Naive thymus-derived CD4-positive, alpha-beta T cell (primary cell): ENCODE measurements around the gene SPNS2. TPM values are rescaled to one million over a fixed set of nuclear protein-coding genes. Genes with fewer than 3 reads are reported as not detected.

Experiments
- ATAC-seq: fragments of 150-1000 bp; cut with Tn5 transposase; 2 replicates; pipeline ENCODE4 v1.10.0; 2021; ENCODE audit warnings: mild to moderate bottlenecking, moderate library complexity
- CTCF ChIA-PET: fragments of 350-600 bp; sonication (Branson Sonifier 250); formaldehyde crosslinking; loops from one replicate; lab custom pipeline; 2021; ENCODE audit warnings: antibody characterized with exemption; lab: Charles Lee
- POLR2A ChIA-PET: fragments of 350-600 bp; sonication (Branson Sonifier 250); formaldehyde crosslinking; loops from one replicate; lab custom pipeline; 2021; ENCODE audit warnings: antibody characterized with exemption, inconsistent platforms; lab: Charles Lee
- DNase-seq, 9 donors: peaks; one replicate each; pipeline versions ENCODE4 v3.0.0 to v3.0.0-alpha.2; 2020 to 2022; ENCODE audit warnings: mixed read lengths in 1 of 9
- H3K27ac ChIP-seq: one replicate; pipeline ENCODE4 v1.7.0; 2013; ENCODE audit warnings: mild to moderate bottlenecking, low read depth, low read length, moderate library complexity
- H3K27me3 ChIP-seq, 2 donors: one replicate each; pipeline ENCODE4 v1.7.0; 2013; ENCODE audit warnings: low read length in 2 of 2, mild to moderate bottlenecking in 2 of 2, moderate library complexity in 2 of 2; ENCODE audit not compliant: control insufficient read depth in 2 of 2, insufficient read depth in 2 of 2
- H3K36me3 ChIP-seq, 3 experiments: 1 replicate in 2 of 3; 2 replicates in 1 of 3; pipeline ENCODE4 v1.7.0; 2013; ENCODE audit warnings: low read length in 3 of 3, mild to moderate bottlenecking in 3 of 3, moderate library complexity in 1 of 3; ENCODE audit not compliant: insufficient read depth in 3 of 3, control insufficient read depth in 2 of 3
- H3K4me1 ChIP-seq, 2 donors: one replicate each; pipeline ENCODE4 v1.7.0; 2013; ENCODE audit warnings: low read length in 2 of 2, mild to moderate bottlenecking in 2 of 2, moderate library complexity in 1 of 2; ENCODE audit not compliant: control insufficient read depth in 2 of 2, insufficient read depth in 2 of 2
- H3K4me3 ChIP-seq: 2 replicates; pipeline ENCODE4 v1.7.0; 2013; ENCODE audit warnings: mild to moderate bottlenecking, low read length
- H3K9me3 ChIP-seq, 3 experiments: 1 replicate in 2 of 3; 2 replicates in 1 of 3; pipeline ENCODE4 v1.7.0; 2013; ENCODE audit warnings: low read length in 3 of 3; ENCODE audit not compliant: control insufficient read depth in 2 of 3
- H3K27ac Mint-ChIP-seq, 9 donors: one replicate each; pipeline ENCODE4 v1.8.0; 2020 to 2022; ENCODE audit warnings: mixed read lengths in 9 of 9, mild to moderate bottlenecking in 8 of 9, moderate library complexity in 5 of 9, inconsistent platforms in 2 of 9
- H3K27me3 Mint-ChIP-seq, 5 donors: one replicate each; pipeline ENCODE4 v1.8.0; 2021 to 2022; ENCODE audit warnings: mixed read lengths in 5 of 5, mild to moderate bottlenecking in 1 of 5
- H3K36me3 Mint-ChIP-seq, 5 donors: one replicate each; pipeline ENCODE4 v1.8.0; 2020 to 2022; ENCODE audit warnings: mixed read lengths in 5 of 5, mild to moderate bottlenecking in 3 of 5, inconsistent platforms in 1 of 5
- H3K4me1 Mint-ChIP-seq, 7 donors: one replicate each; pipeline ENCODE4 v1.8.0; 2020 to 2022; ENCODE audit warnings: mixed read lengths in 7 of 7, mild to moderate bottlenecking in 3 of 7, inconsistent platforms in 1 of 7
- H3K4me3 Mint-ChIP-seq, 10 donors: one replicate each; pipeline ENCODE4 v1.8.0; 2020 to 2022; ENCODE audit warnings: mild to moderate bottlenecking in 10 of 10, mixed read lengths in 10 of 10, moderate library complexity in 6 of 10, inconsistent platforms in 2 of 10
- H3K9me3 Mint-ChIP-seq, 11 donors: one replicate each; pipeline ENCODE4 v1.8.0; 2020 to 2022; ENCODE audit warnings: mixed read lengths in 11 of 11, mild to moderate bottlenecking in 4 of 11, inconsistent platforms in 1 of 11, moderate library complexity in 1 of 11
- intact Hi-C, 2 donors: fragments of 100-400 bp; cut with micrococcal nuclease; formaldehyde crosslinking; loops; one replicate each; pipeline ENCODE4 v1.15.1; 2023
- polyA plus RNA-seq, 2 donors: library from polyadenylated mRNA; unstranded; fragments of 300-500 nt; fragmentation: Illumina TruSeq; gene quantifications; one replicate each; pipeline ENCODE4 v1.2.3, GENCODE V29; 2021
- total RNA-seq, 6 experiments: library from RNA in 5 of 6; stranded (reverse) in 5 of 6; gene quantifications; 1 replicate in 5 of 6; 2 replicates in 1 of 6; pipeline ENCODE4 v1.2.3 and lab custom pipeline; 2021 to 2026

Gene SPNS2
- total and polyA plus RNA-seq, 7 experiments from 2014 or later, result 0.19 to 0.56 (median 0.50) TPM; not detected in 3

GRCh38 chr17:4531988-4532736 lies 33.5 kb downstream of the SPNS2 start:
- H3K4me3 Mint-ChIP-seq, result no peak overlapping the region
- no peak for ATAC-seq
- no peak overlapping the region for H3K27ac ChIP-seq

GRCh38 chr17:4532860-4533522 lies 34.3 kb downstream of the SPNS2 start:
- Histone ChIP-seq H3K27me3 (no peaks in the 10 kb centered on the region), H3K4me1 (no peaks in the 10 kb centered on the region), H3K9me3 (no peaks in the 10 kb centered on the region), H3K36me3 (peaks cover 0 to 2% (median 0%) of the 10 kb centered on the region in 3 experiments), H3K4me3 (no peak overlapping the region), H3K27ac (no peak overlapping the region)
- DNase-seq (no peak), ATAC-seq (no peak)
- POLR2A ChIA-PET, result no interaction called here
- Mint-ChIP-seq H3K9me3 (no peaks in the 10 kb centered on the region), H3K4me1 (peaks cover 0 to 16% (median 3%) of the 10 kb centered on the region in 7 donors), H3K27ac (no peak overlapping the region), H3K4me3 (no peak overlapping the region), H3K36me3 (no peaks in the 10 kb centered on the region), H3K27me3 (peaks cover 2 to 15% (median 5%) of the 10 kb centered on the region in 5 donors)
- CTCF ChIA-PET, result no interaction called here
- intact Hi-C loops, result no loop called here

More at GRCh38 chr17:4531988-4532736, 33.5 kb downstream of the SPNS2 start:
- Mint-ChIP-seq H3K27ac (peak overlapping the region in 2 of 9 donors; percentile 1 to 8), H3K27me3 (peaks cover 5 to 15% (median 8%) of the 10 kb centered on the region in 5 donors), H3K36me3 (no peaks in the 10 kb centered on the region), H3K9me3 (no peaks in the 10 kb centered on the region), H3K4me1 (peaks cover 0 to 16% (median 3%) of the 10 kb centered on the region in 7 donors)
- ChIA-PET CTCF (no interaction called here), POLR2A (no interaction called here)
- H3K9me3 ChIP-seq, result no peaks in the 10 kb centered on the region
- no peaks in the 10 kb centered on the region for H3K27me3 ChIP-seq
- no peak overlapping the region for H3K4me3 ChIP-seq
- no peak for DNase-seq
- no peaks in the 10 kb centered on the region for H3K4me1 ChIP-seq
- H3K36me3 ChIP-seq, result no peaks in the 10 kb centered on the region
- intact Hi-C loops, result no loop called here

GRCh38 chr17:4533523-4534504 lies 35.1 kb downstream of the SPNS2 start:
- H3K4me1 ChIP-seq, result no peaks in the 10 kb centered on the region
- Mint-ChIP-seq H3K27me3 (peaks cover 0 to 15% (median 5%) of the 10 kb centered on the region in 5 donors), H3K4me3 (no peak overlapping the region), H3K36me3 (no peaks in the 10 kb centered on the region), H3K4me1 (peaks cover 0 to 16% (median 3%) of the 10 kb centered on the region in 7 donors), H3K9me3 (no peaks in the 10 kb centered on the region), H3K27ac (no peak overlapping the region)
- H3K27me3 ChIP-seq, result no peaks in the 10 kb centered on the region
- ChIA-PET POLR2A (no interaction called here), CTCF (no interaction called here)
- no peaks in the 10 kb centered on the region for H3K9me3 ChIP-seq
- intact Hi-C loops, result no loop called here
- H3K27ac ChIP-seq, result no peak overlapping the region
- no peak for DNase-seq
- H3K4me3 ChIP-seq, result no peak overlapping the region
- H3K36me3 ChIP-seq, result peaks cover 0 to 10% (median 0%) of the 10 kb centered on the region in 3 experiments
- peak; percentile 21 for ATAC-seq

GRCh38 chr17:4534515-4534914 lies 35.8 kb downstream of the SPNS2 start:
- Mint-ChIP-seq H3K27ac (no peak overlapping the region), H3K36me3 (peaks cover 0 to under 1% (median 0%) of the 10 kb centered on the region in 5 donors), H3K9me3 (no peaks in the 10 kb centered on the region), H3K4me1 (peaks cover 0 to 16% (median 3%) of the 10 kb centered on the region in 7 donors), H3K4me3 (no peak overlapping the region), H3K27me3 (peaks cover 0 to 13% (median 5%) of the 10 kb centered on the region in 5 donors)
- Histone ChIP-seq H3K27ac (no peak overlapping the region), H3K4me1 (no peaks in the 10 kb centered on the region), H3K4me3 (no peak overlapping the region), H3K27me3 (no peaks in the 10 kb centered on the region), H3K9me3 (no peaks in the 10 kb centered on the region), H3K36me3 (peaks cover 0 to 17% (median 0%) of the 10 kb centered on the region in 3 experiments)
- POLR2A ChIA-PET, result no interaction called here
- ATAC-seq, result no peak
- CTCF ChIA-PET, result interaction anchor here (0.5 kb wide), 1 partner anchor 114 kb away, joined by 3 read pairs; no protein-coding TSS in a partner anchor
- intact Hi-C loops, result no loop called here
- no peak for DNase-seq

- DNase-seq (no peak), ATAC-seq (no peak)
- no peaks in the 10 kb centered on the region for H3K9me3 Mint-ChIP-seq
- Histone ChIP-seq H3K4me3 (no peak overlapping the region), H3K9me3 (no peaks in the 10 kb centered on the region), H3K4me1 (no peaks in the 10 kb centered on the region), H3K27me3 (no peaks in the 10 kb centered on the region), H3K36me3 (peaks cover 0 to 23% (median 0%) of the 10 kb centered on the region in 3 experiments), H3K27ac (no peak overlapping the region)
- peaks cover 0 to 4% (median 2%) of the 10 kb centered on the region in 5 donors for H3K36me3 Mint-ChIP-seq
- POLR2A ChIA-PET, result interaction anchor here (1.1 kb wide), 1 partner anchor 15 kb away, joined by 4 read pairs; no protein-coding TSS in a partner anchor
- H3K4me1 Mint-ChIP-seq, result peaks cover 0 to 16% (median 3%) of the 10 kb centered on the region in 7 donors
- CTCF ChIA-PET, result interaction anchor here (0.5 kb wide), 1 partner anchor 114 kb away, joined by 3 read pairs; no protein-coding TSS in a partner anchor
- intact Hi-C loops, result no loop called here
- H3K27me3 Mint-ChIP-seq, result peaks cover 0 to 10% (median 5%) of the 10 kb centered on the region in 5 donors
- no peak overlapping the region for H3K4me3 Mint-ChIP-seq
- H3K27ac Mint-ChIP-seq, result peak overlapping the region in 1 of 9 donors; percentile 60
These were observed 36.4 kb downstream of the SPNS2 start for GRCh38 chr17:4534928-4535666.
